Psoas muscle (tissue), 8 donors: Measurements from ENCODE around the gene DYRK4. TPM values are rescaled to one million over a fixed set of nuclear protein-coding genes. Genes with fewer than 3 reads are reported as not detected.
"Not testable (repeated sequence)": the region's sequence is repeated elsewhere in the genome, so short reads cannot be mapped to it uniquely, and the experiment has no call there.

Experiments used
- ATAC-seq, 4 donors: fragments of 200-7000 bp; cut with Tn5 transposase; one replicate each; pipeline ENCODE4 v1.9.1; 2020; ENCODE audit warnings: moderate library complexity in 3 of 4, mild to moderate bottlenecking in 2 of 4
- DNase-seq, 2 donors: peaks; one replicate each; pipeline ENCODE4 v3.0.0-alpha.2; 2020
- H3K27ac ChIP-seq: fragments of 200-600 bp; one replicate; pipeline ENCODE4 v1.8.0; 2022
- H3K27me3 ChIP-seq, 3 donors: fragments of 200-600 bp in 1 of 3; one replicate each; pipeline versions ENCODE4 v1.6.1 to v1.8.0; 2013 to 2022; ENCODE audit warnings: low read length in 2 of 3, mild to moderate bottlenecking in 2 of 3, moderate library complexity in 1 of 3; ENCODE audit not compliant: insufficient read depth in 3 of 3
- H3K36me3 ChIP-seq, 2 donors: fragments of 200-600 bp in 1 of 2; one replicate each; pipeline versions ENCODE4 v1.6.1 to v1.8.0; 2013 to 2022; ENCODE audit warnings: low read depth in 1 of 2, mild to moderate bottlenecking in 1 of 2, moderate library complexity in 1 of 2; ENCODE audit not compliant: insufficient read depth in 1 of 2
- H3K4me1 ChIP-seq: fragments of 200-600 bp; one replicate; pipeline ENCODE4 v1.8.0; 2022
- H3K4me3 ChIP-seq: fragments of 200-600 bp; one replicate; pipeline ENCODE4 v1.8.0; 2022; ENCODE audit warnings: mild to moderate bottlenecking
- H3K9me3 ChIP-seq: fragments of 200-600 bp; one replicate; pipeline ENCODE4 v1.8.0; 2022
- WGBS, 3 donors: extraction: QIAGEN DNeasy Blood & Tissue Kit; methylation state at CpG; one replicate each; pipeline versions ENCODE4 v1.1.6 to v1.1.7; 2013; 5-methylcytosine and 5-hydroxymethylcytosine counted together
- intact Hi-C, 2 donors: fragments of 100-400 bp; cut with DNase I; formaldehyde crosslinking; loops; one replicate each; pipeline versions ENCODE4 v1.11.0 to v1.14.2; 2022
- long read RNA-seq, 2 donors: library from polyadenylated mRNA; unstranded; transcript quantifications; one replicate each; pipeline ENCODE4 v2.0.0, GENCODE V29; 2021
- polyA plus RNA-seq, 3 donors: library from polyadenylated mRNA; stranded (reverse); fragments of 200-250 nt; gene quantifications; one replicate each; pipeline ENCODE4 v1.2.3, GENCODE V29; 2013
- total RNA-seq, 4 donors: library from RNA; stranded (reverse); fragmentation: NEBNext Ultra II Directional in 2 of 4; extraction: Animal tissue kit (Norgen Biotek cat#: 25700) in 2 of 4; gene quantifications; one replicate each; pipeline versions ENCODE4 v1.2.1 to v1.2.4, GENCODE V29; 2021 to 2023
- TF ChIP-seq, protein P1 (sequence below): fragments of 200-600 bp; IDR thresholded peaks from one replicate; pipeline ENCODE4 v1.8.0; 2022; ENCODE audit warnings: antibody characterized with exemption
- donor health status: healthy with polysubstance abuse.
- donor health status: DM: no; HTN: no; CAD: no; lungs with moderate emphysema.
- donor health status: Bipolar disorder and iron deficiency.
- donor health status: healthy.
- donor health status: DM: yes; HTN: yes; CAD: no.
- donor health status: DM: no; HTN: no; CAD: no.
- donor health status: DM: no; HTN: no; CAD: no.
- donor health status: DM: yes; HTN: yes; CAD: no.

The DYRK4 gene, protein sequence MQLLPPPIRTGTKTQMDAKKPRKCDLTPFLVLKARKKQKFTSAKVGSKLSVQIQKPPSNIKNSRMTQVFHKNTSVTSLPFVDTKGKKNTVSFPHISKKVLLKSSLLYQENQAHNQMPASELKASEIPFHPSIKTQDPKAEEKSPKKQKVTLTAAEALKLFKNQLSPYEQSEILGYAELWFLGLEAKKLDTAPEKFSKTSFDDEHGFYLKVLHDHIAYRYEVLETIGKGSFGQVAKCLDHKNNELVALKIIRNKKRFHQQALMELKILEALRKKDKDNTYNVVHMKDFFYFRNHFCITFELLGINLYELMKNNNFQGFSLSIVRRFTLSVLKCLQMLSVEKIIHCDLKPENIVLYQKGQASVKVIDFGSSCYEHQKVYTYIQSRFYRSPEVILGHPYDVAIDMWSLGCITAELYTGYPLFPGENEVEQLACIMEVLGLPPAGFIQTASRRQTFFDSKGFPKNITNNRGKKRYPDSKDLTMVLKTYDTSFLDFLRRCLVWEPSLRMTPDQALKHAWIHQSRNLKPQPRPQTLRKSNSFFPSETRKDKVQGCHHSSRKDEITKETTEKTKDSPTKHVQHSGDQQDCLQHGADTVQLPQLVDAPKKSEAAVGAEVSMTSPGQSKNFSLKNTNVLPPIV
- 10 to 100 TPM; 18.3 to 28.8 (median 23.3) TPM for total RNA-seq
- 10 to 100 TPM; 18.3 to 27.8 (median 20.8) TPM for polyA plus RNA-seq
- long read RNA-seq, donor 1, partial matches to known transcripts, result 2 of 3 reads
- long read RNA-seq, donor 1, other reads (novel, unspliced or antisense), result 0 of 3 reads
- long read RNA-seq, donor 2, partial matches to known transcripts, result 9 of 12 reads
- long read RNA-seq, donor 2, other reads (novel, unspliced or antisense), result 2 of 12 reads

DNA sequence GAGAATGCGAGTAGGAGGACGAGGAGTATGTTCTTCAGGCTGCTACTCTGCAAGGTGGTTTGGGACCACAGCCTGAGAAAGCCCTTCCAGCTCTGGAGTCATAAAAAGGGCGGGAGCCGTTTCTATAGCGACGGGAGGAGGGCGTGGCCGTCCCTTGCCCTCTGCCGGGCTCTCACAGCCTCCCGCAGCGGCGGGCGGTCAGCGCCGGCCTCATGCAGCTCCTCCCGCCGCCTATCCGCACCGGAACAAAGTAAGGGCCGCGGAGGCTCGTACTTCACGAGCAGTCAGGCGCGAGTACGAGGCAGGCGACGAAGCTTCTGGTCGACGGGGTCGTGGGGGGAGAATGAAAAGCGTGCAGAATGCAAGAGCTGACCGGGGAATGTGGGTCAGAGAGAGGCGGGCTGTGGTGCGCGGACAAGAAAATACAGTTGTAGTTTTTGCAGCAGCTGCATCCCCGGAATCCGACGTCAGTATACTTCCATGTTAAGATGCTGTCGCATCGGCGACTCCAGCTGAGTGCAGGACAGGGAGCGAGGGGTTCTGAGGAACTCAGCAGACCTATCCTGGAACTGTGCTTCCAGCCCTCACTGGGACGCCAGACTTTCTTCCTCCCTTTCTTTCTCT, at the start of gene DYRK4:
Gene DYRK4, plus strand, starts transcription at position 175 of the 624 bp plus-strand sequence. Its CDS starts 38 bp downstream, at position 213.
- Histone ChIP-seq H3K27me3 (peaks cover 0 to 25% (median 1%) of the 10 kb centered on the region in 3 donors), H3K36me3 (no peaks in the 10 kb centered on the region), H3K27ac (no peak within 1 kb of the TSS), H3K4me3 (peak within 1 kb of the TSS; percentile 51), H3K4me1 (no peaks in the 10 kb centered on the region), H3K9me3 (no peaks in the 10 kb centered on the region)
- DNase-seq (peak; percentile 76 to 82), ATAC-seq (peak; percentile 56 to 79 (median 64))
- WGBS, 3 donors, result 4 to 6% (median 5%) methylated on average over 43 to 44 of the region's 44 CpGs
- intact Hi-C loops, result no loop called here
- TF ChIP-seq, protein P1, sequence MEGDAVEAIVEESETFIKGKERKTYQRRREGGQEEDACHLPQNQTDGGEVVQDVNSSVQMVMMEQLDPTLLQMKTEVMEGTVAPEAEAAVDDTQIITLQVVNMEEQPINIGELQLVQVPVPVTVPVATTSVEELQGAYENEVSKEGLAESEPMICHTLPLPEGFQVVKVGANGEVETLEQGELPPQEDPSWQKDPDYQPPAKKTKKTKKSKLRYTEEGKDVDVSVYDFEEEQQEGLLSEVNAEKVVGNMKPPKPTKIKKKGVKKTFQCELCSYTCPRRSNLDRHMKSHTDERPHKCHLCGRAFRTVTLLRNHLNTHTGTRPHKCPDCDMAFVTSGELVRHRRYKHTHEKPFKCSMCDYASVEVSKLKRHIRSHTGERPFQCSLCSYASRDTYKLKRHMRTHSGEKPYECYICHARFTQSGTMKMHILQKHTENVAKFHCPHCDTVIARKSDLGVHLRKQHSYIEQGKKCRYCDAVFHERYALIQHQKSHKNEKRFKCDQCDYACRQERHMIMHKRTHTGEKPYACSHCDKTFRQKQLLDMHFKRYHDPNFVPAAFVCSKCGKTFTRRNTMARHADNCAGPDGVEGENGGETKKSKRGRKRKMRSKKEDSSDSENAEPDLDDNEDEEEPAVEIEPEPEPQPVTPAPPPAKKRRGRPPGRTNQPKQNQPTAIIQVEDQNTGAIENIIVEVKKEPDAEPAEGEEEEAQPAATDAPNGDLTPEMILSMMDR, result no peak

DNA sequence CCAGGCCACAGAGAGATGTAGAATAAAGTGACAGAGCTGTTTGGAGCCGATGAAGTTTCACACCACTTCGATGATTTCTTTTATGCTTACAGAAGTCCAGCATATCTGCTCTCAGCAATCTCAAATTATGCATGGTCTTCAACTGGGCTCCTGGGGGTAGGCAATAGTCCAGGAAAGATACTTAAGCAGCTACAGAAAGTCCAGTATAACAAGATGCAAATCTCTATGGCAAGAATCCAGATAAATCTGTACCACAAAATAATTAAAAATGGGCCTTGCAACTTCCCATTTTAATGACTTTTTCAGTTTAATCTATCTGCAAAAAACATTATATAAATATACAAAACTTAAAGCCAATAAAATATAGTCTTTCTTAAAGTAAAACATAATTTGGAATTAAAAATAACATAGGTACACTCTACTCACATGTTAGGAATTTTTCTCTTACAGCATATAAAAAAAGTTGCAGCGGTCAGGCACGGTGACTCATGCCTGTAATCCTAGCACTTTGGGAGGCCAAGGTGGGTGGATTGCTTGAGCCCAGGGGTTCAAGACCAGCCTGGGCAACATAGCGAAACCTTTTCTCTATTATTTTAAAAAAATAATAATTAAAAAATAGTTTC, 43.8 kb upstream of the DYRK4 start:
- Histone ChIP-seq H3K36me3 (peaks cover 6 to 55% of the 10 kb centered on the region in 2 donors), H3K4me1 (peaks cover 3% of the 10 kb centered on the region), H3K9me3 (no peaks in the 10 kb centered on the region), H3K4me3 (no peak overlapping the region), H3K27ac (no peak overlapping the region), H3K27me3 (no peaks in the 10 kb centered on the region)
- TF ChIP-seq, protein P1, result no peak
- no peak for DNase-seq
- 76 to 79% (median 78%) methylated on average over 5 of the region's 5 CpGs for WGBS, 3 donors
- ATAC-seq, result peak in 1 of 4 donors; percentile 58
- intact Hi-C loops, result no loop called here

DNA sequence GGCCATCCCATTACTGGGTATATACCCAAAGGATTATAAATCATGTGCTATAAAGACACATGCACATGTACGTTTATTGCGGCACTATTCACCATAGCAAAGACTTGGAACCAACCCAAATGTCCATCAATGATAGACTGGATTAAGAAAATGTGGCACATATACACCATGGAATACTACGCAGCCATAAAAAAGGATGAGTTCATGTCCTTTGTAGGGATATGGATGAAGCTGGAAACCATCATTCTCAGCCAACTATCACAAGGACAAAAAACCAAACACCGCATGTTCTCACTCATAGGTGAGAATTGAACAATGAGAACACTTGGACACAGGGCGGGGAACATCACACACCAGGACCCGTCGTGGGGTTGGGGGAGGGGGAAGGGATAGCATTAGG, 38.6 kb upstream of the DYRK4 start:
- H3K36me3 ChIP-seq, result peaks cover 3 to 58% of the 10 kb centered on the region in 2 donors
- not testable (repeated sequence) for ATAC-seq, H3K4me1 ChIP-seq, H3K27me3 ChIP-seq, H3K27ac ChIP-seq, H3K9me3 ChIP-seq, DNase-seq, H3K4me3 ChIP-seq
- WGBS, 3 donors, result 93 to 94% (median 94%) methylated on average over 7 of the region's 7 CpGs
- intact Hi-C loops, result loop anchor here in 1 of 2 donors (5.0 kb wide), 1 partner anchor 216 kb away; no protein-coding TSS in a partner anchor

DNA sequence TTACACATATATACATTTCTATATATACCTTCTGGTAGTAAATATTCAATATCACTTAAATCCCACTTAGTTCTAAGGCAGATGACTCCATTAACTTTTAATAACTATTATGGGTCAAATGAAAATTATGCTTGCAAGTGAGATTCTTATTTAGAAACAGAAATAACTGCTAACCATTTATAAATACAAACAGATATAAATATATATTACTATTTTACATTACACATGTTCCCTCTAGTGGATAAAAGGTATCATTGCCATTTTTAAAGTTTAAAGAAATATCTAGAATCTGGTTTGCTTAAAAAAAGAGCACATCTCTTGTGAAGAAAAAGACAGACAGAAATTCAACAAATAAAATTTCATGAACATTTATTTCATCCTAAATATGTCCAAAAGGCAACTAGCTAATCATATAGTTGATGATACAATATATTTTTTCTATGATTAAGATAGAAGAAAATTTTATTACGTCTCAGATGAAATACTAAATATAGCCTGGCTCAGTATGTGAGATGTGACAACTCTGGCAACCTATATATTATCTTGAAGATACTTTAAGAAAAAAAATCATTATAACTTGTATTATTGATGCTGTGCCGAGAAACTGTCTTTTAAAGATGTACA, 35.0 kb upstream of the DYRK4 start:
- TF ChIP-seq, protein P1, result peak; percentile 68
- DNase-seq, result no peak
- intact Hi-C loops, result loop anchor here (2.0 to 5.0 kb wide), 3 partner anchors 105 to 175 kb away; no protein-coding TSS in a partner anchor
- H3K27ac ChIP-seq, result no peak overlapping the region
- no peaks in the 10 kb centered on the region for H3K9me3 ChIP-seq
- no peaks in the 10 kb centered on the region for H3K4me1 ChIP-seq
- WGBS, 3 donors, result 71 to 93% (median 77%) methylated on average over 2 of the region's 2 CpGs
- ATAC-seq, result peak in 1 of 4 donors; percentile 57
- H3K4me3 ChIP-seq, result no peak overlapping the region
- peaks cover 0 to 68% of the 10 kb centered on the region in 2 donors for H3K36me3 ChIP-seq
- H3K27me3 ChIP-seq, result no peaks in the 10 kb centered on the region
